Keratinocyte (primary cell): ENCODE measurements around the gene MED29.

Experiments
- EZH2 ChIP-seq: IDR thresholded peaks from one replicate; pipeline ENCODE4 v1.6.1; 2012; ENCODE audit warnings: inconsistent platforms, mild to moderate bottlenecking, low read length, moderate library complexity
- TF ChIP-seq, protein P1 (sequence below), 3 experiments: IDR thresholded peaks in 1 of 3; conservative IDR thresholded peaks in 1 of 3; optimal IDR thresholded peaks in 1 of 3; 2 replicates in 2 of 3; 3 replicates in 1 of 3; pipeline versions ENCODE3 to v1.5.1; 2011; ENCODE audit warnings: low read length in 3 of 3, mild to moderate bottlenecking in 3 of 3, moderate library complexity in 2 of 3, control low read depth in 1 of 3, inconsistent platforms in 1 of 3; ENCODE audit not compliant: insufficient read depth in 2 of 3; ENCODE audit errors: extremely low read depth in 1 of 3

DNA sequence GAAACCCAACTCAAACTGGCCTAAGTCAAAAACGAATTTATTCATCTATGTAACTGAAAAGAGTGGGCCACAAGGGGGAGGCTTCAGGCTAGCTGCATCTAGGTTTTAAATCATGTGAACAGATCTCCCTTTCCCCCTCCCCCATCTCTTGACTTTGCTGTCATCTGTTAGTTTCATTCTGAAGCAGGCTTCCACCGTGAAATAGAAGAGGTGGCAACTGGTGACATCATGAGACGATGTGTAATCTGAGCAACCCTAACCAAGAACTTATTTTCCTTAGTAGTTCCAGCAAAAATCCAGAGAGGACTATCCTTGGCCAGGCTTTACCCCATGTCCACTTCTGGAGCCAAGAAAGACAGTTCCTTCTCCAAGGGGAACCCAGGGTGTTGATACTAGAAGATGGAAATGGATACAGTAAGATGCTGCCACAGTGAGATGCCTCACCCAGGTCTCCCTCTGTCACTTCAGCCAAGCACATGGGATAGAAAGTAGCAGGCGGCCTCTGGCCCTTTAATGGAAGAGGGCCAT is 39.6 kb upstream of the MED29 start:
- TF ChIP-seq, protein P1, sequence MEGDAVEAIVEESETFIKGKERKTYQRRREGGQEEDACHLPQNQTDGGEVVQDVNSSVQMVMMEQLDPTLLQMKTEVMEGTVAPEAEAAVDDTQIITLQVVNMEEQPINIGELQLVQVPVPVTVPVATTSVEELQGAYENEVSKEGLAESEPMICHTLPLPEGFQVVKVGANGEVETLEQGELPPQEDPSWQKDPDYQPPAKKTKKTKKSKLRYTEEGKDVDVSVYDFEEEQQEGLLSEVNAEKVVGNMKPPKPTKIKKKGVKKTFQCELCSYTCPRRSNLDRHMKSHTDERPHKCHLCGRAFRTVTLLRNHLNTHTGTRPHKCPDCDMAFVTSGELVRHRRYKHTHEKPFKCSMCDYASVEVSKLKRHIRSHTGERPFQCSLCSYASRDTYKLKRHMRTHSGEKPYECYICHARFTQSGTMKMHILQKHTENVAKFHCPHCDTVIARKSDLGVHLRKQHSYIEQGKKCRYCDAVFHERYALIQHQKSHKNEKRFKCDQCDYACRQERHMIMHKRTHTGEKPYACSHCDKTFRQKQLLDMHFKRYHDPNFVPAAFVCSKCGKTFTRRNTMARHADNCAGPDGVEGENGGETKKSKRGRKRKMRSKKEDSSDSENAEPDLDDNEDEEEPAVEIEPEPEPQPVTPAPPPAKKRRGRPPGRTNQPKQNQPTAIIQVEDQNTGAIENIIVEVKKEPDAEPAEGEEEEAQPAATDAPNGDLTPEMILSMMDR (optimal IDR thresholded peaks at IDR 0.05 in 1 of 3, IDR thresholded peaks at IDR 0.05 in 1 of 3, conservative IDR thresholded peaks at IDR 0.05 in 1 of 3; ENCODE audit: extremely low read depth in 1 of 3, insufficient read depth in 2 of 3, low read length in 3 of 3): no peak
- no peak for TF ChIP-seq EZH2
